SK-N-SH (cell line): ENCODE measurements around the gene TVP23C. TPM values are rescaled to one million over a fixed set of nuclear protein-coding genes. Genes with fewer than 3 reads are reported as not detected.

Experiments
- CTCF ChIA-PET: fragments of 300-600, 350-600 bp; formaldehyde crosslinking; extraction: SDS; loops from one replicate; lab custom pipeline; 2021; lab: Yijun Ruan, JAX
- POLR2A ChIA-PET: fragments of 350-600 bp; sonication (Branson Sonifier 250); formaldehyde crosslinking; extraction: SDS; loops from one replicate; lab custom pipeline; 2020; ENCODE audit warnings: antibody characterized with exemption, inconsistent platforms; lab: Yijun Ruan, JAX
- DNase-seq: peaks from one replicate; pipeline ENCODE4 v3.0.0; 2012
- H2AFZ ChIP-seq: fragments of 200-600 bp; sonication (generic); 2 replicates; pipeline ENCODE4 v1.8.1; 2016; ENCODE audit warnings: antibody characterized with exemption, mild to moderate bottlenecking, low read depth
- H3F3A ChIP-seq: fragments of 200-600 bp; sonication (generic); replicated peaks from 2 replicates; pipeline ENCODE3; 2016; ENCODE audit warnings: antibody characterized with exemption, mild to moderate bottlenecking; ENCODE audit not compliant: insufficient read depth
- H3K27ac ChIP-seq, 2 experiments: fragments of 200-500 bp in 1 of 2; fragments of 200-600 bp in 1 of 2; sonication (Bioruptor generic) in 1 of 2; sonication (generic), shearing (Covaris generic) in 1 of 2; 2 replicates each; pipeline versions ENCODE4 v1.5.1 to v1.6.1; 2014 to 2016; ENCODE audit warnings: low read depth in 2 of 2, inconsistent platforms in 1 of 2, low read length in 1 of 2, mild to moderate bottlenecking in 1 of 2, mixed read lengths in 1 of 2
- H3K27me3 ChIP-seq: fragments of 200-600 bp; sonication (generic), shearing (Covaris generic); 2 replicates; pipeline ENCODE4 v1.6.1; 2016; ENCODE audit warnings: mixed run types; ENCODE audit not compliant: insufficient read depth
- H3K36me3 ChIP-seq, 2 experiments: fragments of 200-500 bp in 1 of 2; fragments of 200-600 bp in 1 of 2; sonication (Bioruptor generic) in 1 of 2; sonication (generic) in 1 of 2; replicated peaks in 1 of 2; 2 replicates each; pipeline versions ENCODE3 to v1.5.1; 2014 to 2016; ENCODE audit warnings: low read length in 1 of 2, mild to moderate bottlenecking in 1 of 2; ENCODE audit not compliant: insufficient read depth in 2 of 2, control insufficient read depth in 1 of 2
- H3K4me1 ChIP-seq, 2 experiments: fragments of 200-500 bp in 1 of 2; fragments of 200-600 bp in 1 of 2; sonication (Bioruptor generic) in 1 of 2; sonication (generic), shearing (Covaris generic) in 1 of 2; 2 replicates each; pipeline versions ENCODE4 v1.5.1 to v1.6.1; 2014 to 2016; ENCODE audit warnings: low read depth in 1 of 2, low read length in 1 of 2, mixed run types in 1 of 2; ENCODE audit not compliant: insufficient read depth in 2 of 2, control insufficient read depth in 1 of 2
- H3K4me2 ChIP-seq: fragments of 200-600 bp; sonication (generic), shearing (Covaris generic); 2 replicates; pipeline ENCODE4 v1.6.1; 2017; ENCODE audit warnings: mixed run types
- H3K4me3 ChIP-seq, 2 experiments: fragments of 200-500 bp in 1 of 2; fragments of 200-600 bp in 1 of 2; sonication (Bioruptor generic) in 1 of 2; sonication (generic), shearing (Covaris generic) in 1 of 2; 2 replicates each; pipeline versions ENCODE4 v1.5.1 to v1.8.1; 2014 to 2016; ENCODE audit warnings: low read depth in 2 of 2, inconsistent platforms in 1 of 2, low read length in 1 of 2, mild to moderate bottlenecking in 1 of 2, mixed read lengths in 1 of 2, moderate library complexity in 1 of 2
- H3K79me2 ChIP-seq: fragments of 200-600 bp; sonication (generic); 2 replicates; pipeline ENCODE4 v1.8.1; 2017; ENCODE audit warnings: mild to moderate bottlenecking; ENCODE audit not compliant: insufficient read depth
- H3K9ac ChIP-seq: fragments of 200-600 bp; sonication (generic); 2 replicates; pipeline ENCODE4 v1.6.1; 2017; ENCODE audit warnings: mixed run types
- H3K9me2 ChIP-seq: fragments of 200-600 bp; sonication (generic); 2 replicates; pipeline ENCODE4 v1.6.1; 2017; ENCODE audit warnings: mixed run types
- H3K9me3 ChIP-seq: fragments of 200-600 bp; sonication (generic); 2 replicates; pipeline ENCODE4 v1.6.1; 2017; ENCODE audit warnings: mixed run types, mild to moderate bottlenecking, moderate library complexity
- H4K20me1 ChIP-seq: fragments of 200-600 bp; sonication (generic); 2 replicates; pipeline ENCODE4 v1.6.1; 2017; ENCODE audit warnings: mild to moderate bottlenecking, mixed run types; ENCODE audit not compliant: insufficient read depth
- EP300 ChIP-seq, 2 experiments: IDR thresholded peaks; 2 replicates each; pipeline versions ENCODE4 v1.4.0 to v1.6.1; 2012; ENCODE audit warnings: borderline replicate concordance in 1 of 2, low read depth in 1 of 2, low read length in 1 of 2
- EZH2phosphoT487 ChIP-seq: fragments of 200-600 bp; sonication (generic); IDR thresholded peaks from 2 replicates; pipeline ENCODE4 v1.6.1; 2017; ENCODE audit warnings: low read depth, mixed run types, mild to moderate bottlenecking, antibody characterized with exemption, moderate library complexity, borderline replicate concordance
- FOSL2 ChIP-seq: IDR thresholded peaks from 2 replicates; pipeline ENCODE4 v1.4.0; 2012; ENCODE audit warnings: low read depth, mild to moderate bottlenecking, moderate library complexity, borderline replicate concordance
- GABPA ChIP-seq: IDR thresholded peaks from 2 replicates; pipeline ENCODE4 v1.4.0; 2012; ENCODE audit warnings: low read depth, mild to moderate bottlenecking
- MAX ChIP-seq: IDR thresholded peaks from 2 replicates; pipeline ENCODE4 v1.4.0; 2012; ENCODE audit warnings: low read depth
- NFIC ChIP-seq: IDR thresholded peaks from 2 replicates; pipeline ENCODE4 v1.4.0; 2012; ENCODE audit warnings: borderline replicate concordance
- NRF1 ChIP-seq: IDR thresholded peaks from 2 replicates; pipeline ENCODE4 v1.6.1; 2012; ENCODE audit warnings: low read depth, mild to moderate bottlenecking, low read length
- PBX3 ChIP-seq: IDR thresholded peaks from 2 replicates; pipeline ENCODE4; 2012
- POLR2AphosphoS5 ChIP-seq: IDR thresholded peaks from 2 replicates; pipeline ENCODE4 v1.6.1; 2012; ENCODE audit warnings: low read depth, low read length
- RAD21 ChIP-seq: IDR thresholded peaks from 2 replicates; pipeline ENCODE4 v1.6.1; 2012; ENCODE audit warnings: mild to moderate bottlenecking, low read length
- RFX5 ChIP-seq: IDR thresholded peaks from 2 replicates; pipeline ENCODE4 v1.6.1; 2012; ENCODE audit warnings: mild to moderate bottlenecking, improper control_type of control experiment, low read length
- RXRA ChIP-seq: IDR thresholded peaks from 2 replicates; pipeline ENCODE4 v1.4.0; 2012; ENCODE audit warnings: low read depth, mild to moderate bottlenecking, borderline replicate concordance
- SIN3A ChIP-seq: IDR thresholded peaks from 2 replicates; pipeline ENCODE4 v1.6.1; 2012; ENCODE audit warnings: low read depth, mild to moderate bottlenecking, low read length, moderate library complexity, borderline replicate concordance
- SMC3 ChIP-seq: IDR thresholded peaks from 2 replicates; pipeline ENCODE4 v1.6.1; 2012; ENCODE audit warnings: low read depth, low read length, improper control_type of control experiment
- TAF1 ChIP-seq: IDR thresholded peaks from 2 replicates; pipeline ENCODE4 v1.6.1; 2012; ENCODE audit warnings: low read depth, mild to moderate bottlenecking, low read length, moderate library complexity, borderline replicate concordance
- TCF12 ChIP-seq: IDR thresholded peaks from 2 replicates; pipeline ENCODE4 v1.4.0; 2012
- TEAD4 ChIP-seq: IDR thresholded peaks from 2 replicates; pipeline ENCODE4 v1.4.0; 2012; ENCODE audit warnings: mild to moderate bottlenecking, borderline replicate concordance; ENCODE audit not compliant: insufficient read depth
- WGBS: methylation state at CpG from one replicate; pipeline ENCODE4 v1.1.6; 2017; ENCODE audit warnings: low lambda C conversion rate; 5-methylcytosine and 5-hydroxymethylcytosine counted together
- polyA plus RNA-seq, 3 experiments: library from polyadenylated mRNA; depleted of rRNA; stranded (reverse); fragments of >200 nt; gene quantifications; 2 replicates each; pipeline ENCODE4 v1.2.3, GENCODE V29; 2012
- TF ChIP-seq, protein P1 (sequence below): fragments of 200-600 bp; sonication (generic); IDR thresholded peaks from 2 replicates; pipeline ENCODE4 v1.6.1; 2017; ENCODE audit warnings: antibody characterized with exemption, mild to moderate bottlenecking, moderate library complexity
- TF ChIP-seq, protein P2 (sequence below): IDR thresholded peaks from 2 replicates; pipeline ENCODE4 v1.6.1; 2012; ENCODE audit warnings: mild to moderate bottlenecking, low read depth, low read length, moderate library complexity

Gene TVP23C
- polyA plus RNA-seq, 1 of the 3 experiments (the other 2 are of a cell fraction) = 4.7 TPM

DNA sequence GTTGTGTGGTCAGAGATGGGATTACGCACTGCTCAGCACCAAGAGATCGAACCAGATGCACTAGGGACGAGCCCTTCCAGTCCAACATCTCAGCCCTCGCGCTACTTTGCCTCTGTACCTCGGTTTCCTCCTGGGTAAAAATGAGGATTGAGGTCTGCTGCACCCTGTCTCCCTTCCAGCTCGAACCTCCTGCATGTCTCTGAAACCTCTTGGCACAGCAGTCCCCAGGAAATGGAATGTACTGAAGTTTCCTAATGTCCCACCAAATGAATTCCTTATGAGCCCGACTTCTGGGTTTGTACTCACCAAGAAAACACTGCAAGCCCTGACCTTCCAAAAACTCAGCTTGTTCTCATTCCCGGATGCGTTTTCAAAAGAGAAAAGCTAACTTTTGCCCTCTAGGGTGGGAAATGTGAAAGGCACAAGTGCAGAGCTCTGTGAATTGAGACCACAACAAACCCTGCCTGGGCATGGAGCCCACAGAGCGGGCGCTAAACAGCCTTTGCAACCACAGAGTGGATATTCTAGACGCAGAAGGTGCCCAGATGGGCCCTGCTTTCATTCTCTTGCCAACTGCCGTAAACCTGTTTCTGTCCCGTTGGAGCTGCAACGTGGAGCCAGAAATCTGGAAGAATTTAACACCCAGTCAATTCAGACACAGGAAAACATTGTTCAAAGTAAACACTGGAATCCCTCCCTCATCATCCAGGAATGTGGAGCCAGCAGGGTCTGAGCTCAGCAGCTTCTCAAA lies 106.1 kb downstream of the TVP23C start:
- peak overlapping the region; percentile 59 to 77 for H3K27ac ChIP-seq
- H3K4me1 ChIP-seq = peaks cover 23% of the 10 kb centered on the region in 2 experiments; a peak in 3 of 4 replicates
- H3K79me2 ChIP-seq = no peaks in the 10 kb centered on the region
- POLR2A ChIA-PET = interaction anchor here (0.7 kb wide), 1 partner anchor 44 kb away, joined by 3 read pairs; no protein-coding TSS in a partner anchor
- no peak for TF ChIP-seq TAF1
- no peak for TF ChIP-seq NRF1
- no peak for TF ChIP-seq GABPA
- peak; percentile 92 for TF ChIP-seq TCF12
- peak; percentile 50; the same call in 1 of the 2 replicates for TF ChIP-seq RAD21
- TF ChIP-seq RFX5 = no peak
- TF ChIP-seq PBX3 = peak; percentile 48
- TF ChIP-seq SMC3 = peak; percentile 44; the same call in 1 of the 2 replicates
- TF ChIP-seq, protein P1, sequence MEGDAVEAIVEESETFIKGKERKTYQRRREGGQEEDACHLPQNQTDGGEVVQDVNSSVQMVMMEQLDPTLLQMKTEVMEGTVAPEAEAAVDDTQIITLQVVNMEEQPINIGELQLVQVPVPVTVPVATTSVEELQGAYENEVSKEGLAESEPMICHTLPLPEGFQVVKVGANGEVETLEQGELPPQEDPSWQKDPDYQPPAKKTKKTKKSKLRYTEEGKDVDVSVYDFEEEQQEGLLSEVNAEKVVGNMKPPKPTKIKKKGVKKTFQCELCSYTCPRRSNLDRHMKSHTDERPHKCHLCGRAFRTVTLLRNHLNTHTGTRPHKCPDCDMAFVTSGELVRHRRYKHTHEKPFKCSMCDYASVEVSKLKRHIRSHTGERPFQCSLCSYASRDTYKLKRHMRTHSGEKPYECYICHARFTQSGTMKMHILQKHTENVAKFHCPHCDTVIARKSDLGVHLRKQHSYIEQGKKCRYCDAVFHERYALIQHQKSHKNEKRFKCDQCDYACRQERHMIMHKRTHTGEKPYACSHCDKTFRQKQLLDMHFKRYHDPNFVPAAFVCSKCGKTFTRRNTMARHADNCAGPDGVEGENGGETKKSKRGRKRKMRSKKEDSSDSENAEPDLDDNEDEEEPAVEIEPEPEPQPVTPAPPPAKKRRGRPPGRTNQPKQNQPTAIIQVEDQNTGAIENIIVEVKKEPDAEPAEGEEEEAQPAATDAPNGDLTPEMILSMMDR = peak; percentile 56
- TF ChIP-seq TEAD4 = peak; percentile 43
- TF ChIP-seq FOSL2 = no peak
- TF ChIP-seq POLR2AphosphoS5 = peak; percentile 43; the same call in 1 of the 2 replicates
- TF ChIP-seq SIN3A = peak; percentile 16; the same call in 1 of the 2 replicates
- TF ChIP-seq MAX = peak; percentile 68
- peak; percentile 75 for TF ChIP-seq NFIC
- TF ChIP-seq EZH2phosphoT487 = no peak
- TF ChIP-seq, protein P2, sequence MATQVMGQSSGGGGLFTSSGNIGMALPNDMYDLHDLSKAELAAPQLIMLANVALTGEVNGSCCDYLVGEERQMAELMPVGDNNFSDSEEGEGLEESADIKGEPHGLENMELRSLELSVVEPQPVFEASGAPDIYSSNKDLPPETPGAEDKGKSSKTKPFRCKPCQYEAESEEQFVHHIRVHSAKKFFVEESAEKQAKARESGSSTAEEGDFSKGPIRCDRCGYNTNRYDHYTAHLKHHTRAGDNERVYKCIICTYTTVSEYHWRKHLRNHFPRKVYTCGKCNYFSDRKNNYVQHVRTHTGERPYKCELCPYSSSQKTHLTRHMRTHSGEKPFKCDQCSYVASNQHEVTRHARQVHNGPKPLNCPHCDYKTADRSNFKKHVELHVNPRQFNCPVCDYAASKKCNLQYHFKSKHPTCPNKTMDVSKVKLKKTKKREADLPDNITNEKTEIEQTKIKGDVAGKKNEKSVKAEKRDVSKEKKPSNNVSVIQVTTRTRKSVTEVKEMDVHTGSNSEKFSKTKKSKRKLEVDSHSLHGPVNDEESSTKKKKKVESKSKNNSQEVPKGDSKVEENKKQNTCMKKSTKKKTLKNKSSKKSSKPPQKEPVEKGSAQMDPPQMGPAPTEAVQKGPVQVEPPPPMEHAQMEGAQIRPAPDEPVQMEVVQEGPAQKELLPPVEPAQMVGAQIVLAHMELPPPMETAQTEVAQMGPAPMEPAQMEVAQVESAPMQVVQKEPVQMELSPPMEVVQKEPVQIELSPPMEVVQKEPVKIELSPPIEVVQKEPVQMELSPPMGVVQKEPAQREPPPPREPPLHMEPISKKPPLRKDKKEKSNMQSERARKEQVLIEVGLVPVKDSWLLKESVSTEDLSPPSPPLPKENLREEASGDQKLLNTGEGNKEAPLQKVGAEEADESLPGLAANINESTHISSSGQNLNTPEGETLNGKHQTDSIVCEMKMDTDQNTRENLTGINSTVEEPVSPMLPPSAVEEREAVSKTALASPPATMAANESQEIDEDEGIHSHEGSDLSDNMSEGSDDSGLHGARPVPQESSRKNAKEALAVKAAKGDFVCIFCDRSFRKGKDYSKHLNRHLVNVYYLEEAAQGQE = no peak
- no peak; the same call in 1 of the 2 replicates for TF ChIP-seq RXRA
- peak in 1 of 2 experiments; percentile 59; a peak in 1 of 4 replicates for TF ChIP-seq EP300 (IDR thresholded peaks at IDR 0.05; ENCODE audit: borderline replicate concordance in 1 of 2, low read depth in 1 of 2, low read length in 1 of 2)
- H3K4me2 ChIP-seq = peak overlapping the region; percentile 73
- peak overlapping the region; percentile 71; the same call in 1 of the 2 replicates for H2AFZ ChIP-seq
- peaks cover 10% of the 10 kb centered on the region for H3F3A ChIP-seq
- 0 out of 2 replicates have a peak, but pooled peaks cover 3% of the 10 kb centered on the region for H3K9me3 ChIP-seq
- CTCF ChIA-PET = interaction anchor here (0.8 to 1.5 kb wide), 4 partner anchors 11 to 32 kb away, joined by 3 to 4 read pairs (median 4); no protein-coding TSS in a partner anchor
- H3K9ac ChIP-seq = peak overlapping the region; percentile 17; the same call in 1 of the 2 replicates
- H3K4me3 ChIP-seq = no peak overlapping the region
- WGBS = 55% methylated on average over 16 of the region's 16 CpGs
- DNase-seq = peak; percentile 23
- no peaks in the 10 kb centered on the region for H3K36me3 ChIP-seq
- H3K9me2 ChIP-seq = no peaks in the 10 kb centered on the region
- H4K20me1 ChIP-seq = no peaks in the 10 kb centered on the region
- H3K27me3 ChIP-seq = no peaks in the 10 kb centered on the region
